DMS 273 (cell line): ENCODE measurements around the gene MSANTD2.

ENCODE experiments used
- DNase-seq: peaks from one replicate; lab custom pipeline; 2025; ENCODE audit not compliant: unreplicated experiment; lab: John Stamatoyannopoulos, UW

MSANTD2 gene

GRCh38 chr11:124738713-124739478 is 61.3 kb downstream of the MSANTD2 start:
- no peak for DNase-seq

DNA sequence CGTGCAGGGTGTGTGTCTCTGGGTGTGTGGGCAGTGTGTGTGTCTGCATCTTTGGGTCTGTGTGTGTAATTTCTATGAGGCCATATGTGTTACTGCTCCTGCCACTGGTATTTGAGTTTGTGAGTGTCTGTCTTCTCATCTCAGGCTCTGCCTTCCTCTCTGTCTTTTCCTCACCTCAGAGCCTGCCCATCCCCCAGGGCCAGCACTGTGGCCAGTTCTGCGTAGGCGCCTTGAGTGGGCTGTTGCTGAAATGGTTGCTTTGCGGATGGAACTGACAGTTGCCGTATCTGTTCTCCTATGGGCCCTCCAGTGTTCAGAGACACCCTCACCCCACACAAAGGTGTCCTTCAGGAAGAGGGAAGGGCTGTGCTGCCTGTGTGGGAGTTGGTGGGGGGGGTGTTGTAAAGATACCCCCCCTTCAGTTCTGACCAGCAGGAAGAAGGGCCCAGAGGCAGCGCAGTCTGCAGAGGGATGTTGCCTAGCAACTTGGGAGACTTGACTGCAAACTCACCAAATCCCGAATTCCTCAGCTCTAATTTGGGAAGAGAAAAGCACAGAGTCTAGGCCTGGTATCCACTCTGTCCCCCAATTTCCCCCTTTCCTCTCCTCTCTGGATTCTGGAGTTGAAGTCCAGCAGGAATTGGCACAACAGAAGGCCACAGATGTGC is 62.4 kb downstream of the MSANTD2 start:
- DNase-seq = peak; percentile 67

- peak; percentile 6 for DNase-seq
Measured at GRCh38 chr11:124736736-124737135, 63.5 kb downstream of the MSANTD2 start.

DNA sequence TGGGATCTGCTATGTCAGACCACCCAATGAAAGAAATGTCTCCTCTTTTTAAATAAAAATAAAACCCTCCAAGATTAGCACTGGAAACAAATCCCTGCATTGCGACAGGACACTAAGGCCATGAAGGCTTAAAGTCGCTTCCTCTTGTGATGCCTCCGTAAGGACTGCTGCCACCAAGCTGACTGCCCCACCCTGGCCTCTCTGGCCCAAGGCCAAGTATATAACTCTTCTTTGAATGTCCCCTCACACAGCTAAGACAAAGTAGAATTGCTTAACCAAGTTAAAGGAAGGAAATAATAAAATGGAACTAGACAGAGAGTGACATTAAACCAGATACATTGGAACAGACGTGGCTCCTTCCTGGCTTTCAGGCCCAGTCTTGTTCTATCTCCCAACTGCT is 68.0 kb downstream of the MSANTD2 start:
- no peak for DNase-seq

GRCh38 chr11:124729571-124729970 is 70.6 kb downstream of the MSANTD2 start:
- no peak for DNase-seq

DNA sequence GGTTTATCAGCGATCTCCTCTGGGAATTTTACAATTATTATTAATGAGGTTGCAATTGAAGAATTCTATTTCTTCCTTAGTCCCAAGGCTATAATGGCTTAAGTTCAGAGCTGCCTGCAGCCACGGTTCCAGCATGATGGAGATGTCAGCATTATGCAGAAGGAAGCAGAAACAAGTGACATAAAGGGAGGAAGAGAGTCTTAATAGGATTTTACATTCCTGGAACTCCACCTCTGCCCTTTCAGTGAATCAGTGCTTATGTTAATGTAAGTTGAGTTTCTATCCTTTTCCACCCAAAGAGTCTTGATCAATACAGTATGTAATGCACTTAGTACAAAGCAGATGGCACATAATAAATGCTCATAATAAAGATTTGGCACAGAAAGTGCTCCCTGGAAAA is 72.1 kb downstream of the MSANTD2 start:
- DNase-seq = no peak

DNA sequence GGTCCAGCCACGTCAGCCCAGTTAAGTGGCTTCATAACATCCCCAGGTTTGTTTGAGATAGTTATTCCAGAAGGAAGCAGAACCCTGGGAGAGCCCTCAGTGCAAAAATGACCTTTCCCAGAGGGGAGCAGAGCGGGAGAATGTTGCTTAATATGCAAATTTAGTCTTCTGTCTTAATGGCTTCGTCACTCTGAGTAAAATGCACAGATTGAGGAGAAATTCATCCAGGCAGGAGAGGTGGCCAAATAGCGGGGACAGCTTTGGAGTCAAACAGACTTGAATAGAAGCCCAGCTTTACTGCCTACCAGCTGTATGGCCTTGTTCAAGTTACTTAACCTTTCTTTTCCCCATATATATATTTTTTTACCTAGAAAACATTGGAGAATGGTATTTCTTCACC is 72.7 kb downstream of the MSANTD2 start:
- no peak for DNase-seq

DNA sequence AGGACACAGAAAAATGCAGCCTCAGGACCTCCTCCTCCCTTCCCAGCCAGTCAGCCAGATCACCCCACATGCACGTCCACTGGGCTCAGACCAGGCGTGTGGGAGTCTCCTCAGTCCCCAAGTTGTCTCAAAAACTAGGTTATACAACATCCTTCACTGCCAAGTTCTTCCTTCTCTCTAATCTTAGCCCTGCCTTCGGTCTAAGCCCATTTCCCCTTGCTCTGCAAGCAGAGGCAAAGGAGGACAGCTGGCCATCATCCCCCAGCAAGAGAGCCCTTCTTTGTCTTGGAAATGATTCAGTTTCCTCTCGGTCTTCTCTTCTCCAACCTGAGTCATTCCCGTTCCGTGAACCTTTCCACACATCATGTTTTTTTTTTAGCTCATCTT is 74.5 kb downstream of the MSANTD2 start:
- no peak for DNase-seq

DNA sequence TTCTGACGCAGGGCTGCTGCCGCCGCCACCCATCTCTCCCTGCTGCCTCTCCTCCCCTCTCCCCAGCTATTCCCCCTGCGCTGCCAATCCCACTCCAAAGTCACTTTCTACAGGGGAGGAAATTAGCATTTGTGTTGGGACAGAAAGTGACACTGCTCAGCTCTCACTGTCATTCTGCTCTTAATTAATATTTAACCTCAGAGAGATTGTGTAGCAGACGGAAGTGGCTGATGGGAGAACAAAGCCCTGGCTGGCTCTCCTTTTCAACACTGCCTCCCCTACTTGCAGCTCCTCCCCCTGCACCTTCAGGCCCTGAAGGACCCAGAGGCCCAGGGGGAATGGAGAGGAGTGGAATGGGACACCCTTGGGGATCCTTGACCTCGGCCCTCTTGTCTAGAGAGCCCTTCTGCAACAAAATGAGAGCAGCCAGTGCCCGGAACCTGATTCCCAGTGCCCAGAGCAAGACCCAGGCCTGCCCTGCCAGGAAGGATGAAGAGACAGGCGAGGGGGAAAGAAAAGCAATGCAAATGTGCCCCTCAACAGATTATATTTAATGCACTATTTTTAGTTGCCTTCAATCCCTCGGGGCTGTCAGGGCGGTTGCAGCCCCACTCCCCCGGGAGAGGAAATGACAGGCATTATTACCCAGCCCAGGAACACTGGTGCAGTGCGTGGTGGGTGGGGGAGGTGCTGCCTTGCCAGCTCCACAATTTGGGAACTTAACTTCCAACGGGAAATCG is 75.1 kb downstream of the MSANTD2 start:
- DNase-seq = no peak

DNA sequence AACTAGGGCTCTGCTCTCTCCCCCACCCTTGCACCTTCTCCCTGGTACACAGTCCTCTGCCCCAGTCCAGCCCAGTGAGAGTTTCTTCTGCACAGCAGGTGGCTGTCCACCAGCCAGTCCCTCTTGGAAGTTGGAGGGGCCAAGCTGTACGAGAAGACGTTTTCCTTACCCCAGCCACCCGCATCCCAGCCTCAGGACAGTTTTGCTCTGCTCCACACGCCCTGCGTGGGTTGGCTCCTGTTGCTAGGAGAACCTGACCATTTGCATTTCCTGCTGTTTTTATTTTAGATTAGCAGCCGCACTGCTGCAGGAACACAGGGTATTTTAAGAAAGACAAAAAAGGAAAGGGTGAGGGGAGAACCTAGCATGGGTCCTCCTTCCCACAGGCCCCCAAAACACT is 78.0 kb downstream of the MSANTD2 start:
- no peak for DNase-seq

DNA sequence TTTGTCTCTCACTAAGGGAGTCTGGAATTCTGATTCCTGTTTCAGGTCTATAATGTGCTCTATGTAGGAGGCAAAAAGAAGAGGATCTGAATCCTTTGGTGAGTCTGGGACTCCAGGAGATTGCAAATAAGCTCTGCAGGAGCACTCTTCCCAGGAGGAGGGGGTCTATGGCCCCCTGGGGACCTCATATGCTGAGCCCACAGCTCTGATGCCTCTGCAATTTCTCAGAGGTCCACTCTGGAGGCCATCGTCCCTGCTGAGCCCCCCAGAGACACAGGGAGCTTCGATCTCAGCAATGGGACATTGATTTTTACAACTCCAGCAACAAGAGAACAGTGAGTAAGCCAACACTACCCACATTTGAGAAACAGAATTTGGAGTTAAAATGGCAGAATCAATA is 80.7 kb downstream of the MSANTD2 start:
- DNase-seq = no peak

GRCh38 chr11:124718801-124719200 is 81.4 kb downstream of the MSANTD2 start:
- no peak for DNase-seq

DNA sequence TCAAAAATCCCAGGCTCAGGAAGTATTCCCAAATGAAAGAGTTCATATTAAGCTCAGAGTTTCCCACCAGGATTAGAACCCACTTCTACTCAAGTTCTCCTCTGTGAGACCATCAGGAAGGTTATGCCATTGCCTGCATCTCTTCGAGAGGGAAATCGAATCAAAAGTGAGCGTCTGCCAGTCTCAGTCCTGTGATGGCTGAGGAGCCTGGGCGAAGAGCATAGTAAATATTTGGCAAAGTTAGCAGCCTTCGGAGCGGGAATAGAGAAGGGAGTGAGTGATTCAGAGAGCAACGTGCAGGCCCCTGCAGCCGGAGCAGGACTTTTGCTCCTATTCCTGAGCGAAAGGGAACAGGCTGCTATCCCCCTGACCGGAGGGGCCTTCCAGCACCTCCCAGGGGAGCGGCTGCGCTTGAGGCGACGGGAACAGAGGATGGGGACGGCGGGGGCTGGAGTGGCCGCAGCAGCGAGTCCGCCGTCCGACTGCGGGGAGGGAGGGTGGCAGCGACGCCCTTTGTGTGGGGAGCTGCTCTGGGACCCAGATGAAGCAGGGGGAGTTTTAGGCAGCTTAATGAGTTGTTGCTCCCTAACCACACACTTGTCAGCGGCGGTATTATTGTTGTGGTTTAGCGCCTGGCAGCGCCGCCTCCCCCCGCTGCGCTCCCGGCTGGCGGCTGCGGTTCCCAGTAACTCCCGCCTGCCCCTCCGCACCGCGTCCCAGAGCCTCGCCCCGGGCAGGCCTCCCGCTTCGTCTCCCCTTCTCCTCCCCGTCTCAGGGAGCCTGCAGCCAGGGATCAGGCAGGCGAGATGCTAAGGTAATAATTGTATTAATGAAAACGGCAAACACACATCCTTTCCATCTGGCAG is 82.2 kb downstream of the MSANTD2 start:
- peak; percentile 71 for DNase-seq

DNA sequence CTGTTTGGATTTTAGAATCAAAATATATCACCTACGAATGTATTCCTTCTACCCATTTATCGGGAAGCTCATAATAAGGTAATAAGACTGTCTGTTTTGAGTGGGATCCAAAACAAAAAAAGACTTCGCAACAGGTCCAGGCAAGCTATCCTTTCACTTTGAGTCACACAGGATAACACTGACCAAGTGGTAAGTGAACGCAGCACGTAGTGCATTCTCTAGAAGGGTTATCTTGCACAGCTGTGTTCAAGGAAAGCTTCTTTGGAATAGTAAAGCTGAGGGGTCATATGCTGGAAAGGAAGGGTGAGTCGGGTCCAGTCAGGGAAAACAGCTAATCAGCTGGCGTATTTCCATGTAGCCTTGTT is 82.8 kb downstream of the MSANTD2 start:
- peak; percentile 41 for DNase-seq

GRCh38 chr11:124716591-124716990 is 83.6 kb downstream of the MSANTD2 start:
- DNase-seq = peak; percentile 43
